HG03108 (cell line): ENCODE measurements around the gene ITPR2.
A peak's percentile ranks its signal among the peaks of the same experiment; 100 is the strongest.

Experiments
- ATAC-seq: cut with Tn5 transposase; IDR thresholded peaks from one replicate; pipeline ENCODE4 v1.9.1; 2021; ENCODE audit warnings: moderate library complexity; ENCODE audit not compliant: unreplicated experiment

The ITPR2 gene

GRCh38 chr12:26825459-26826016, 7.5 kb downstream of the ITPR2 start:
- no peak for ATAC-seq

- no peak for ATAC-seq
Observed at GRCh38 chr12:26823390-26823789, 9.6 kb downstream of the ITPR2 start.

GRCh38 chr12:26822026-26822425, 11.0 kb downstream of the ITPR2 start:
- ATAC-seq, result no peak

GRCh38 chr12:26821212-26821701, 11.7 kb downstream of the ITPR2 start:
- no peak for ATAC-seq

- no peak for ATAC-seq
Observed at GRCh38 chr12:26818636-26819035, 14.4 kb downstream of the ITPR2 start.

- no peak for ATAC-seq
Observed at GRCh38 chr12:26818201-26818600, 14.8 kb downstream of the ITPR2 start.

GRCh38 chr12:26817183-26817591, 15.8 kb downstream of the ITPR2 start:
- ATAC-seq, result peak; percentile 89

- no peak for ATAC-seq
Observed at GRCh38 chr12:26813812-26814211, 19.2 kb downstream of the ITPR2 start.

- no peak for ATAC-seq
Observed at GRCh38 chr12:26810330-26810729, 22.7 kb downstream of the ITPR2 start.

GRCh38 chr12:26809611-26810285, 23.2 kb downstream of the ITPR2 start:
- ATAC-seq, result no peak

- ATAC-seq, result no peak
Observed at GRCh38 chr12:26808766-26809476, 24.1 kb downstream of the ITPR2 start.

- no peak for ATAC-seq
Observed at GRCh38 chr12:26807292-26807691, 25.7 kb downstream of the ITPR2 start.

GRCh38 chr12:26806556-26806955, 26.4 kb downstream of the ITPR2 start:
- no peak for ATAC-seq

- no peak for ATAC-seq
Observed at GRCh38 chr12:26805401-26805971, 27.5 kb downstream of the ITPR2 start.

GRCh38 chr12:26803552-26803951, 29.4 kb downstream of the ITPR2 start:
- ATAC-seq, result no peak

- ATAC-seq, result no peak
Observed at GRCh38 chr12:26801486-26801885, 31.5 kb downstream of the ITPR2 start.

GRCh38 chr12:26800858-26801257, 32.1 kb downstream of the ITPR2 start:
- ATAC-seq, result no peak

- no peak for ATAC-seq
Observed at GRCh38 chr12:26800347-26800746, 32.6 kb downstream of the ITPR2 start.

- ATAC-seq, result no peak
Observed at GRCh38 chr12:26799741-26800140, 33.3 kb downstream of the ITPR2 start.

GRCh38 chr12:26798640-26799039, 34.4 kb downstream of the ITPR2 start:
- no peak for ATAC-seq

GRCh38 chr12:26798023-26798422, 35.0 kb downstream of the ITPR2 start:
- no peak for ATAC-seq

- no peak for ATAC-seq
Observed at GRCh38 chr12:26795910-26796309, 37.1 kb downstream of the ITPR2 start.
